Panc1 (cell line): ENCODE data around the gene PCSK2. TPM values are rescaled to one million over a fixed set of nuclear protein-coding genes. Genes with fewer than 3 reads are reported as not detected.

ENCODE experiments used
- ATAC-seq: fragments of 200-7000 bp; cut with Tn5 transposase; 2 replicates; pipeline ENCODE4 v1.9.1; 2020; ENCODE audit warnings: mild to moderate bottlenecking, moderate library complexity
- BruUV-seq: library from RNA; stranded (reverse); fragments of 400-500 nt; replicated peaks from 2 replicates; lab custom pipeline; 2021; lab: Mats Ljungman, UMichigan
- CTCF ChIA-PET: fragments of 300-600 bp; sonication (Branson Sonifier 250); formaldehyde crosslinking; loops from one replicate; lab custom pipeline; 2022; ENCODE audit warnings: antibody characterized with exemption; lab: Charles Lee
- POLR2A ChIA-PET: fragments of 300-600 bp; sonication (Branson Sonifier 250); formaldehyde crosslinking; loops from one replicate; lab custom pipeline; 2022; ENCODE audit warnings: antibody characterized with exemption; lab: Charles Lee
- DNase-seq: peaks from one replicate; pipeline ENCODE4 v3.0.0-alpha.2; 2010; ENCODE audit warnings: low read depth, low spot score
- H3K27ac ChIP-seq: 2 replicates; pipeline ENCODE4 v1.5.1; 2011; ENCODE audit warnings: mild to moderate bottlenecking, low read length, inconsistent platforms
- H3K27me3 ChIP-seq: fragments of 200-500 bp; sonication (Bioruptor generic); 2 replicates; pipeline ENCODE4 v1.6.0; 2014; ENCODE audit warnings: low read length, inconsistent platforms; ENCODE audit not compliant: control insufficient read depth, insufficient read depth
- H3K36me3 ChIP-seq: fragments of 200-500 bp; sonication (Bioruptor generic); 2 replicates; pipeline ENCODE4 v1.5.1; 2014; ENCODE audit warnings: inconsistent platforms, mild to moderate bottlenecking, low read length, moderate library complexity; ENCODE audit not compliant: control insufficient read depth, insufficient read depth
- H3K4me1 ChIP-seq: 2 replicates; pipeline ENCODE4 v1.5.1; 2011; ENCODE audit warnings: inconsistent platforms, mild to moderate bottlenecking, low read length, moderate library complexity; ENCODE audit not compliant: control insufficient read depth, insufficient read depth
- H3K4me3 ChIP-seq, 2 experiments: 2 replicates each; pipeline ENCODE4 v1.5.1; 2011 to 2012; ENCODE audit warnings: low read depth in 2 of 2, low read length in 2 of 2, mild to moderate bottlenecking in 2 of 2, inconsistent platforms in 1 of 2, moderate library complexity in 1 of 2
- H3K9me3 ChIP-seq: fragments of 200-500 bp; sonication (Bioruptor generic); 2 replicates; pipeline ENCODE4 v1.5.1; 2014; ENCODE audit warnings: low read depth, mild to moderate bottlenecking, inconsistent platforms, low read length, moderate library complexity; ENCODE audit not compliant: control insufficient read depth, insufficient read depth
- CTCF ChIP-seq: fragments of 450-650 bp; IDR thresholded peaks from 2 replicates; pipeline ENCODE4 v1.5.1; 2017; ENCODE audit warnings: mild to moderate bottlenecking
- POLR2AphosphoS5 ChIP-seq: IDR thresholded peaks from 2 replicates; pipeline ENCODE4 v1.6.1; 2012; ENCODE audit warnings: mild to moderate bottlenecking, low read depth, low read length, moderate library complexity
- REST ChIP-seq, 2 experiments: IDR thresholded peaks; 2 replicates each; pipeline ENCODE4 v1.6.1; 2011 to 2012; ENCODE audit warnings: low read depth in 2 of 2, control low read depth in 1 of 2, low read length in 1 of 2, mild to moderate bottlenecking in 1 of 2, moderate library complexity in 1 of 2; ENCODE audit not compliant: insufficient read depth in 1 of 2
- SIN3A ChIP-seq: IDR thresholded peaks from 2 replicates; pipeline ENCODE4 v1.6.1; 2012; ENCODE audit warnings: low read depth, mild to moderate bottlenecking, low read length, moderate library complexity, borderline replicate concordance; ENCODE audit not compliant: insufficient read depth
- TCF7L2 ChIP-seq: IDR thresholded peaks from 2 replicates; pipeline ENCODE4 v1.6.1; 2011; ENCODE audit warnings: mild to moderate bottlenecking, low read depth, low read length, inconsistent platforms
- in situ Hi-C: cut with HindIII; loops from 2 replicates; pipeline ENCODE4 v1.10.0; 2016; ENCODE audit warnings: low sequenced_read_pairs, low pct_unique_long_range_greater_than_20kb
- intact Hi-C: fragments of 100-400 bp; cut with micrococcal nuclease; formaldehyde crosslinking; loops from one replicate; pipeline ENCODE4 v1.10.0; 2022; ENCODE audit not compliant: unreplicated experiment
- total RNA-seq: library from RNA; stranded (reverse); gene quantifications from one replicate; pipeline ENCODE4 v1.2.1, GENCODE V29; 2021; ENCODE audit not compliant: unreplicated experiment

PCSK2 gene
- total RNA-seq, 1 experiment from 2014 or later, result not detected

GRCh38 chr20:17497821-17498580, 271.2 kb downstream of the PCSK2 start:
- H3K9me3 ChIP-seq, result no peaks in the 10 kb centered on the region
- DNase-seq, result no peak
- no TSS peak for BruUV-seq
- peak; percentile 61 for ATAC-seq
- ChIA-PET CTCF (no interaction called here), POLR2A (no interaction called here)
- no peaks in the 10 kb centered on the region for H3K27me3 ChIP-seq
- TF ChIP-seq REST (IDR thresholded peaks at IDR 0.05; ENCODE audit: insufficient read depth in 1 of 2, low read depth in 2 of 2, low read length in 1 of 2), result no peak
- no peak for TF ChIP-seq POLR2AphosphoS5
- no peak for TF ChIP-seq CTCF
- no peak for TF ChIP-seq TCF7L2
- no peak for TF ChIP-seq SIN3A
- no peak overlapping the region for H3K4me3 ChIP-seq
- in situ Hi-C loops (no loop called here), intact Hi-C loops (no loop called here)
- no peak overlapping the region for H3K27ac ChIP-seq
- H3K36me3 ChIP-seq, result no peaks in the 10 kb centered on the region
- no peaks in the 10 kb centered on the region for H3K4me1 ChIP-seq

GRCh38 chr20:17498641-17499040, 271.8 kb downstream of the PCSK2 start:
- BruUV-seq, result no TSS peak
- Histone ChIP-seq H3K27me3 (no peaks in the 10 kb centered on the region), H3K27ac (no peak overlapping the region), H3K4me3 (no peak overlapping the region), H3K36me3 (no peaks in the 10 kb centered on the region), H3K4me1 (no peaks in the 10 kb centered on the region), H3K9me3 (no peaks in the 10 kb centered on the region)
- TF ChIP-seq REST (IDR thresholded peaks at IDR 0.05; ENCODE audit: insufficient read depth in 1 of 2, low read depth in 2 of 2, low read length in 1 of 2) (no peak), CTCF (no peak), SIN3A (no peak), POLR2AphosphoS5 (no peak), TCF7L2 (no peak)
- no peak for DNase-seq
- in situ Hi-C loops (no loop called here), intact Hi-C loops (no loop called here)
- ChIA-PET CTCF (no interaction called here), POLR2A (interaction anchor here (0.6 kb wide), 2 partner anchors 35 to 41 kb away, joined by 4 to 7 read pairs; no protein-coding TSS in a partner anchor)
- no peak for ATAC-seq
